IMR-90 (cell line): Measurements from ENCODE around the gene ISOC2. TPM values are rescaled to one million over a fixed set of nuclear protein-coding genes. Genes with fewer than 3 reads are reported as not detected.

ENCODE experiments used
- ATAC-seq: fragments of 200-7000 bp; cut with Tn5 transposase; 2 replicates; pipeline ENCODE4 v1.9.1; 2020; ENCODE audit warnings: low read depth, mild to moderate bottlenecking, moderate library complexity
- BruUV-seq: library from RNA; stranded (reverse); fragments of 400-500 nt; replicated peaks from 2 replicates; lab custom pipeline; 2021; lab: Mats Ljungman, UMichigan
- CTCF ChIA-PET: fragments of 300-600 bp; formaldehyde crosslinking; extraction: SDS; loops from one replicate; lab custom pipeline; 2021; ENCODE audit warnings: antibody characterized with exemption; lab: Yijun Ruan, JAX
- POLR2A ChIA-PET: fragments of 300-600 bp; sonication (Branson Sonifier 250); formaldehyde crosslinking; loops from one replicate; lab custom pipeline; 2022; ENCODE audit warnings: antibody characterized with exemption; ENCODE audit not compliant: unreplicated experiment; lab: Charles Lee
- DNase-seq: peaks from one replicate; pipeline ENCODE4 v3.0.0; 2013
- H2AFZ ChIP-seq: replicated peaks from 2 replicates; pipeline ENCODE3; 2013; ENCODE audit warnings: low read length, mild to moderate bottlenecking; ENCODE audit not compliant: poor library complexity
- H2AK5ac ChIP-seq: 2 replicates; pipeline ENCODE4 v1.6.1; 2013; ENCODE audit warnings: low read depth, low read length, inconsistent platforms
- H2AK9ac ChIP-seq: replicated peaks from 2 replicates; pipeline ENCODE3; 2013; ENCODE audit warnings: mild to moderate bottlenecking, low read depth, low read length, moderate library complexity; ENCODE audit not compliant: poor library complexity
- H2BK120ac ChIP-seq: 2 replicates; pipeline ENCODE4 v1.6.1; 2013; ENCODE audit warnings: low read depth, low read length, inconsistent platforms
- H2BK15ac ChIP-seq: 3 replicates; pipeline ENCODE4 v1.6.1; 2013; ENCODE audit warnings: low read depth, low read length, inconsistent platforms
- H2BK20ac ChIP-seq: 2 replicates; pipeline ENCODE4 v1.6.1; 2013; ENCODE audit warnings: low read depth, mild to moderate bottlenecking, inconsistent platforms, low read length, moderate library complexity
- H2BK5ac ChIP-seq: 2 replicates; pipeline ENCODE4 v1.6.1; 2013; ENCODE audit warnings: mild to moderate bottlenecking, low read depth, low read length, inconsistent platforms; ENCODE audit not compliant: poor library complexity, severe bottlenecking
- H3K14ac ChIP-seq: replicated peaks from 2 replicates; pipeline ENCODE4 v1.6.1; 2013; ENCODE audit warnings: low read depth, low read length, inconsistent platforms
- H3K18ac ChIP-seq: 2 replicates; pipeline ENCODE4 v1.6.1; 2013; ENCODE audit warnings: low read depth, low read length, control low read depth
- H3K23ac ChIP-seq: 2 replicates; pipeline ENCODE4 v1.6.1; 2013; ENCODE audit warnings: low read depth, low read length, inconsistent platforms
- H3K27ac ChIP-seq: 2 replicates; pipeline ENCODE4 v1.5.1; 2013; ENCODE audit warnings: mild to moderate bottlenecking, control low read depth, low read length; ENCODE audit not compliant: insufficient read depth
- H3K27me3 ChIP-seq: 2 replicates; pipeline ENCODE4 v1.6.1; 2013; ENCODE audit warnings: low read length; ENCODE audit not compliant: control insufficient read depth, insufficient read depth
- H3K36me3 ChIP-seq: 2 replicates; pipeline ENCODE4 v1.6.1; 2013; ENCODE audit warnings: low read length, mixed read lengths; ENCODE audit not compliant: control insufficient read depth, insufficient read depth
- H3K4ac ChIP-seq: 2 replicates; pipeline ENCODE4 v1.6.1; 2013; ENCODE audit warnings: low read depth, low read length, inconsistent platforms
- H3K4me1 ChIP-seq: 2 replicates; pipeline ENCODE4 v1.6.1; 2013; ENCODE audit warnings: low read length, mixed read lengths; ENCODE audit not compliant: control insufficient read depth, insufficient read depth
- H3K4me2 ChIP-seq: 2 replicates; pipeline ENCODE4 v1.6.1; 2013; ENCODE audit warnings: low read depth, mild to moderate bottlenecking, control low read depth, low read length, moderate library complexity
- H3K4me3 ChIP-seq: 2 replicates; pipeline ENCODE4 v1.5.1; 2013; ENCODE audit warnings: low read depth, mild to moderate bottlenecking, control low read depth, low read length, moderate library complexity; ENCODE audit not compliant: insufficient read depth
- H3K56ac ChIP-seq: 2 replicates; pipeline ENCODE4 v1.6.1; 2013; ENCODE audit warnings: low read length, inconsistent platforms; ENCODE audit not compliant: insufficient read depth; ENCODE audit errors: extremely low read depth
- H3K79me1 ChIP-seq, 2 experiments: 2 replicates each; pipeline ENCODE4 v1.6.1; 2013; ENCODE audit warnings: low read length in 2 of 2, inconsistent platforms in 1 of 2, low read depth in 1 of 2
- H3K9ac ChIP-seq: 2 replicates; pipeline ENCODE4 v1.6.1; 2013; ENCODE audit warnings: low read depth, low read length, control low read depth
- H3K9me1 ChIP-seq: 2 replicates; pipeline ENCODE4 v1.6.1; 2013; ENCODE audit warnings: low read length, inconsistent platforms; ENCODE audit not compliant: insufficient read depth
- H3K9me3 ChIP-seq: 2 replicates; pipeline ENCODE4 v1.6.1; 2013; ENCODE audit warnings: low read length; ENCODE audit not compliant: control insufficient read depth, insufficient read depth
- H4K20me1 ChIP-seq: 2 replicates; pipeline ENCODE4 v1.6.1; 2013; ENCODE audit warnings: low read length, inconsistent platforms; ENCODE audit not compliant: insufficient read depth
- H4K5ac ChIP-seq: 2 replicates; pipeline ENCODE4 v1.6.1; 2013; ENCODE audit warnings: mild to moderate bottlenecking, low read depth, low read length, control low read depth
- H4K8ac ChIP-seq, 2 experiments: 2 replicates each; pipeline ENCODE4 v1.6.1; 2013; ENCODE audit warnings: low read depth in 2 of 2, low read length in 2 of 2, control low read depth in 1 of 2, inconsistent platforms in 1 of 2
- H4K91ac ChIP-seq: 2 replicates; pipeline ENCODE4 v1.6.1; 2013; ENCODE audit warnings: low read depth, low read length, inconsistent platforms; ENCODE audit not compliant: insufficient read depth
- BHLHE40 ChIP-seq: fragments of 150-350 bp; IDR thresholded peaks from 2 replicates; pipeline ENCODE4 v1.6.1; 2016; ENCODE audit warnings: mild to moderate bottlenecking, low read depth, low read length
- CHD1 ChIP-seq: IDR thresholded peaks from 2 replicates; pipeline ENCODE4 v1.6.1; 2012; ENCODE audit warnings: low read depth, low read length, improper control_type of control experiment
- MAFK ChIP-seq: IDR thresholded peaks from 2 replicates; pipeline ENCODE4 v1.6.1; 2012; ENCODE audit warnings: low read depth, low read length, improper control_type of control experiment
- MXI1 ChIP-seq: IDR thresholded peaks from 2 replicates; pipeline ENCODE4 v1.6.1; 2012; ENCODE audit warnings: low read depth, mild to moderate bottlenecking, low read length, moderate library complexity, borderline replicate concordance
- POLR2A ChIP-seq: IDR thresholded peaks from 2 replicates; pipeline ENCODE4 v1.6.1; 2012; ENCODE audit warnings: mild to moderate bottlenecking, low read depth, low read length
- RAD21 ChIP-seq: IDR thresholded peaks from 2 replicates; pipeline ENCODE4 v1.6.1; 2012; ENCODE audit warnings: low read length, improper control_type of control experiment
- RFX5 ChIP-seq: IDR thresholded peaks from 2 replicates; pipeline ENCODE4 v1.8.0; 2012; ENCODE audit warnings: low read depth, mild to moderate bottlenecking, low read length, moderate library complexity
- WGBS, 2 experiments: methylation state at CpG; one replicate each; pipeline versions ENCODE4 v1.1.5 to v1.1.7; 2013; ENCODE audit warnings: missing lambda C conversion rate in 2 of 2; ENCODE audit not compliant: insufficient read length in 1 of 2; ENCODE audit errors: extremely low coverage in 2 of 2; 5-methylcytosine and 5-hydroxymethylcytosine counted together
- dilution Hi-C: fragments of 300-500 bp; cut with HindIII; formaldehyde crosslinking; loops from one replicate; pipeline ENCODE4 v1.14.3; 2018; ENCODE audit warnings: low sequenced_read_pairs; ENCODE audit not compliant: unreplicated experiment
- in situ Hi-C: fragments of 300-500 bp; cut with MboI; formaldehyde crosslinking; loops from 3 replicates; pipeline ENCODE4 v1.14.3; 2019; ENCODE audit warnings: low sequenced_read_pairs, inconsistent platforms, mixed read lengths
- intact Hi-C: fragments of 100-400 bp; cut with micrococcal nuclease; formaldehyde crosslinking; loops from 2 replicates; pipeline ENCODE4 v1.10.0; 2022
- polyA plus RNA-seq, 3 experiments: library from polyadenylated mRNA; depleted of rRNA; stranded (reverse); fragments of >200 nt; gene quantifications; 2 replicates each; pipeline ENCODE4 v1.2.3, GENCODE V29; 2012; ENCODE audit warnings: low replicate concordance in 1 of 3
- total RNA-seq: library from RNA; depleted of rRNA; stranded (reverse); fragments of >200 nt; gene quantifications from 2 replicates; pipeline ENCODE4 v1.2.3, GENCODE V29; 2012
- TF ChIP-seq, protein P1 (sequence below): fragments of 150-350 bp; IDR thresholded peaks from 2 replicates; pipeline ENCODE4 v1.6.1; 2016; ENCODE audit warnings: low read depth, mild to moderate bottlenecking, low read length, moderate library complexity, borderline replicate concordance
- TF ChIP-seq, protein P2 (sequence below): fragments of 150-350 bp; IDR thresholded peaks from 2 replicates; pipeline ENCODE4 v1.6.1; 2017; ENCODE audit warnings: mild to moderate bottlenecking, antibody characterized with exemption, low read length, low read depth
- TF ChIP-seq, protein P3 (sequence below): conservative IDR thresholded peaks from 2 replicates; pipeline ENCODE4 v1.5.1; 2012; ENCODE audit warnings: mild to moderate bottlenecking, low read depth, low read length, improper control_type of control experiment

ISOC2 gene
- total and polyA plus RNA-seq, 2 of the 4 experiments (the other 2 are of a cell fraction): 56.1 to 82.1 TPM

DNA sequence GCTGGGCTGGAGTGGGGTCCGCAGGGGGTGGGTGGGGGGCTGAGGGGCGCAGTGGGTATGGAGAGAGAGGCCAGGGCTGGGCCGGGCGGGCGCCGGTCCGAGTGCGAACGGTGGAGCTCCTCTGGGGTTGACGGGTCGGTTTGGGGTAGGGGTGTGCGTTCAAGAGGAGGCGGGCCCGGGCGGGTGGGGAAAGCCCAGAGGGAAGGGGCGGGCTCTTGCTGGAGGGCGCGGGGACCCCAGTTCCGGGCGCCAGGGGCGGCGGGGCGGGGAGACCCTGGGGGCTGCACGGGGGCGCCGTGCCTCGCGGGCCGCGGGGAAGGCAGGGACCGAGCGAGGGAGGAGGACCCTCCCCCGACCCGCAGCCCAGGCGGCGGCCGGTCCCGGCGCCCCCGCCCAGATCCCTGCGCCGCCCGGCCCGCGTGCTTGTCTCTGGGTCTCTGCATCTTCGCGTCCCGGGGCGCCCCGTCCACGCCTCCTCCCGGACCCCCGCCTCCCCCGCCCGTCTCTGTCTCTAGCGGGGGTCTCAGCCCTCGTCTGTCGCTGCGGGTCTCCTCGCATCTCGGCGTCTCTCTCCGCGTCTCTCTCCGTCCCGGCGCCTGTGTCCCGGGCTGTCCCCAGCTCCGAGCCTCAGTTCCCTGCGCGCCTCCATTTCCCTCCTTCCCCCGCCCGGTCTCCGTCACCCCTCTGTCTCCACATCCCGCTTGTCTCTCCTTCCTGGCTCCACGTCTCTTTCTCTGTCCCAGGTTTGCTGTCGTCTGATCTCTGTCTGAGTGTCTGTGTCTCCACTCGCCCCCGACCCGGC, 10.1 kb downstream of the ISOC2 start:
- no peak overlapping the region for H4K91ac ChIP-seq
- DNase-seq: no peak

More for the DNA sequence above, 10.1 kb downstream of the ISOC2 start:
- peaks cover 26% of the 10 kb centered on the region for H4K20me1 ChIP-seq
- H3K23ac ChIP-seq: no peak overlapping the region
- peak overlapping the region; percentile 61 for H2AFZ ChIP-seq
- no peaks in the 10 kb centered on the region for H3K9me3 ChIP-seq
- no peak overlapping the region for H3K56ac ChIP-seq
- H2BK15ac ChIP-seq: no peak overlapping the region
- H3K9ac ChIP-seq: no peak overlapping the region
- no peaks in the 10 kb centered on the region; the same call in 1 of the 2 replicates for H3K36me3 ChIP-seq
- ATAC-seq: 0 out of 2 replicates have a peak, but pooled peaks have one; percentile 21
- H2BK20ac ChIP-seq: no peak overlapping the region
- H3K4ac ChIP-seq: no peak overlapping the region
- in situ Hi-C loops (no loop called here), intact Hi-C loops (no loop called here), dilution Hi-C loops (no loop called here)
- peak overlapping the region; percentile 67 for H3K4me2 ChIP-seq
- TF ChIP-seq CHD1 (no peak), RAD21 (no peak), MXI1 (no peak), POLR2A (no peak), RFX5 (no peak), MAFK (no peak), BHLHE40 (no peak)
- TF ChIP-seq, protein P1, sequence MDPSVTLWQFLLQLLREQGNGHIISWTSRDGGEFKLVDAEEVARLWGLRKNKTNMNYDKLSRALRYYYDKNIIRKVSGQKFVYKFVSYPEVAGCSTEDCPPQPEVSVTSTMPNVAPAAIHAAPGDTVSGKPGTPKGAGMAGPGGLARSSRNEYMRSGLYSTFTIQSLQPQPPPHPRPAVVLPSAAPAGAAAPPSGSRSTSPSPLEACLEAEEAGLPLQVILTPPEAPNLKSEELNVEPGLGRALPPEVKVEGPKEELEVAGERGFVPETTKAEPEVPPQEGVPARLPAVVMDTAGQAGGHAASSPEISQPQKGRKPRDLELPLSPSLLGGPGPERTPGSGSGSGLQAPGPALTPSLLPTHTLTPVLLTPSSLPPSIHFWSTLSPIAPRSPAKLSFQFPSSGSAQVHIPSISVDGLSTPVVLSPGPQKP: no peak
- TF ChIP-seq, protein P2, sequence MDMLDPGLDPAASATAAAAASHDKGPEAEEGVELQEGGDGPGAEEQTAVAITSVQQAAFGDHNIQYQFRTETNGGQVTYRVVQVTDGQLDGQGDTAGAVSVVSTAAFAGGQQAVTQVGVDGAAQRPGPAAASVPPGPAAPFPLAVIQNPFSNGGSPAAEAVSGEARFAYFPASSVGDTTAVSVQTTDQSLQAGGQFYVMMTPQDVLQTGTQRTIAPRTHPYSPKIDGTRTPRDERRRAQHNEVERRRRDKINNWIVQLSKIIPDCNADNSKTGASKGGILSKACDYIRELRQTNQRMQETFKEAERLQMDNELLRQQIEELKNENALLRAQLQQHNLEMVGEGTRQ: no peak
- TF ChIP-seq, protein P3, sequence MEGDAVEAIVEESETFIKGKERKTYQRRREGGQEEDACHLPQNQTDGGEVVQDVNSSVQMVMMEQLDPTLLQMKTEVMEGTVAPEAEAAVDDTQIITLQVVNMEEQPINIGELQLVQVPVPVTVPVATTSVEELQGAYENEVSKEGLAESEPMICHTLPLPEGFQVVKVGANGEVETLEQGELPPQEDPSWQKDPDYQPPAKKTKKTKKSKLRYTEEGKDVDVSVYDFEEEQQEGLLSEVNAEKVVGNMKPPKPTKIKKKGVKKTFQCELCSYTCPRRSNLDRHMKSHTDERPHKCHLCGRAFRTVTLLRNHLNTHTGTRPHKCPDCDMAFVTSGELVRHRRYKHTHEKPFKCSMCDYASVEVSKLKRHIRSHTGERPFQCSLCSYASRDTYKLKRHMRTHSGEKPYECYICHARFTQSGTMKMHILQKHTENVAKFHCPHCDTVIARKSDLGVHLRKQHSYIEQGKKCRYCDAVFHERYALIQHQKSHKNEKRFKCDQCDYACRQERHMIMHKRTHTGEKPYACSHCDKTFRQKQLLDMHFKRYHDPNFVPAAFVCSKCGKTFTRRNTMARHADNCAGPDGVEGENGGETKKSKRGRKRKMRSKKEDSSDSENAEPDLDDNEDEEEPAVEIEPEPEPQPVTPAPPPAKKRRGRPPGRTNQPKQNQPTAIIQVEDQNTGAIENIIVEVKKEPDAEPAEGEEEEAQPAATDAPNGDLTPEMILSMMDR: no peak
- H3K9me1 ChIP-seq: peaks cover 2% of the 10 kb centered on the region; the same call in 1 of the 2 replicates
- peak overlapping the region; percentile 9 for H3K4me3 ChIP-seq
- peaks cover 36% of the 10 kb centered on the region for H3K27me3 ChIP-seq
- H3K27ac ChIP-seq: no peak overlapping the region
- no peak overlapping the region for H2BK5ac ChIP-seq
- no peak overlapping the region for H2AK5ac ChIP-seq
- POLR2A ChIA-PET: no interaction called here
- no peak overlapping the region for H2AK9ac ChIP-seq
- H3K79me1 ChIP-seq: no peaks in the 10 kb centered on the region; a peak in 1 of 4 replicates
- CTCF ChIA-PET: interaction anchor here (0.6 kb wide), 1 partner anchor 16 kb away, joined by 3 read pairs; no protein-coding TSS in a partner anchor
- no peak overlapping the region for H4K5ac ChIP-seq
- no TSS peak for BruUV-seq
- no peak overlapping the region for H3K18ac ChIP-seq
- H4K8ac ChIP-seq: no peak overlapping the region
- no peak overlapping the region for H2BK120ac ChIP-seq
- H3K4me1 ChIP-seq: peaks cover 2% of the 10 kb centered on the region; the same call in 1 of the 2 replicates
- WGBS, 2 experiments: 1% methylated on average over 33 of the region's 80 CpGs; no CpG with 5 or more reads in 1 of the 2 experiments
- H3K14ac ChIP-seq: no peak overlapping the region
